GM23338 (cell line): ENCODE measurements around the gene HIP1. TPM values are rescaled to one million over a fixed set of nuclear protein-coding genes. Genes with fewer than 3 reads are reported as not detected.

Experiments used
- ATAC-seq: fragments of 200-7000 bp; cut with Tn5 transposase; 3 replicates; pipeline ENCODE4 v1.9.1; 2020
- DNase-seq: peaks from one replicate; pipeline ENCODE4 v3.0.0-alpha.2; 2015; ENCODE audit warnings: low spot score
- H2AFZ ChIP-seq: fragments of 200-600 bp; sonication (generic); 2 replicates; pipeline ENCODE4 v1.8.0; 2016; ENCODE audit warnings: antibody characterized with exemption, mild to moderate bottlenecking, moderate library complexity
- H3F3A ChIP-seq: fragments of 200-600 bp; sonication (generic); replicated peaks from 2 replicates; pipeline ENCODE4 v1.8.0; 2017; ENCODE audit warnings: antibody characterized with exemption, mixed run types, low read depth
- H3K27ac ChIP-seq: fragments of 200-600 bp; sonication (generic); 2 replicates; pipeline ENCODE4 v1.6.1; 2016; ENCODE audit warnings: low read depth
- H3K27me3 ChIP-seq: fragments of 200-600 bp; sonication (generic); 2 replicates; pipeline ENCODE4 v1.8.0; 2016; ENCODE audit warnings: mild to moderate bottlenecking, mixed run types, moderate library complexity; ENCODE audit not compliant: insufficient read depth
- H3K36me3 ChIP-seq: fragments of 200-600 bp; sonication (generic); 2 replicates; pipeline ENCODE4 v1.8.0; 2016; ENCODE audit warnings: mild to moderate bottlenecking; ENCODE audit not compliant: insufficient read depth
- H3K4me1 ChIP-seq: fragments of 200-600 bp; sonication (generic); 2 replicates; pipeline ENCODE4 v1.8.0; 2016; ENCODE audit warnings: mild to moderate bottlenecking, moderate library complexity; ENCODE audit not compliant: insufficient read depth
- H3K4me2 ChIP-seq: fragments of 200-600 bp; sonication (generic); 2 replicates; pipeline ENCODE4 v1.7.1; 2017; ENCODE audit warnings: mixed run types
- H3K4me3 ChIP-seq: fragments of 200-600 bp; sonication (generic); 2 replicates; pipeline ENCODE4 v1.6.1; 2016; ENCODE audit warnings: mixed run types
- H3K79me2 ChIP-seq: fragments of 200-600 bp; sonication (generic); replicated peaks from 2 replicates; pipeline ENCODE4 v1.8.0; 2017; ENCODE audit warnings: mild to moderate bottlenecking; ENCODE audit not compliant: insufficient read depth
- H3K9me2 ChIP-seq: fragments of 200-600 bp; sonication (generic); 2 replicates; pipeline ENCODE4 v1.8.0; 2017; ENCODE audit not compliant: insufficient read depth
- H4K20me1 ChIP-seq: fragments of 200-600 bp; sonication (generic); replicated peaks from 2 replicates; pipeline ENCODE4 v1.8.0; 2017; ENCODE audit warnings: mild to moderate bottlenecking; ENCODE audit not compliant: insufficient read depth
- H3K27ac Mint-ChIP-seq: 2 replicates; pipeline ENCODE4 v1.8.0; 2020; ENCODE audit warnings: inconsistent platforms, mild to moderate bottlenecking, moderate library complexity, mixed read lengths
- H3K27me3 Mint-ChIP-seq: 3 replicates; pipeline ENCODE4 v1.8.0; 2022; ENCODE audit warnings: low read depth, mild to moderate bottlenecking, moderate library complexity, mixed read lengths, inconsistent platforms; ENCODE audit not compliant: insufficient read depth, poor library complexity
- H3K36me3 Mint-ChIP-seq: 3 replicates; pipeline ENCODE4 v1.8.0; 2021; ENCODE audit warnings: low read depth, mild to moderate bottlenecking, inconsistent platforms, moderate library complexity, mixed read lengths
- H3K4me1 Mint-ChIP-seq: 3 replicates; pipeline ENCODE4 v1.8.0; 2020; ENCODE audit warnings: mild to moderate bottlenecking, inconsistent platforms, mixed read lengths
- H3K4me3 Mint-ChIP-seq: 3 replicates; pipeline ENCODE4 v1.8.0; 2021; ENCODE audit warnings: moderate library complexity, mild to moderate bottlenecking, inconsistent platforms, mixed read lengths
- H3K9me3 Mint-ChIP-seq: 3 replicates; pipeline ENCODE4 v1.8.0; 2020; ENCODE audit warnings: moderate library complexity, mild to moderate bottlenecking, inconsistent platforms, mixed read lengths
- EZH2 ChIP-seq: fragments of 200-600 bp; sonication (generic); IDR thresholded peaks from one replicate; pipeline ENCODE4 v1.8.0; 2017; ENCODE audit warnings: antibody characterized with exemption, mild to moderate bottlenecking, low read depth; ENCODE audit not compliant: unreplicated experiment
- JUNB ChIP-seq: IDR thresholded peaks from one replicate; pipeline ENCODE4 v1.6.1; 2016; ENCODE audit warnings: antibody characterized with exemption; ENCODE audit not compliant: unreplicated experiment
- NANOG ChIP-seq: IDR thresholded peaks from 2 replicates; pipeline ENCODE4 v1.6.1; 2016; ENCODE audit warnings: antibody characterized with exemption, borderline replicate concordance
- REST ChIP-seq: IDR thresholded peaks from one replicate; pipeline ENCODE4 v1.6.1; 2018; ENCODE audit warnings: antibody characterized with exemption; ENCODE audit not compliant: unreplicated experiment
- STAT1 ChIP-seq: IDR thresholded peaks from one replicate; pipeline ENCODE4 v1.6.1; 2016; ENCODE audit warnings: antibody characterized with exemption; ENCODE audit not compliant: unreplicated experiment
- ZNF114 ChIP-seq: fragments of 250-450 bp; sonication (Bioruptor Pico); IDR thresholded peaks from 2 replicates; pipeline ENCODE4 v1.5.0; 2020; ENCODE audit warnings: mild to moderate bottlenecking, moderate library complexity
- polyA plus RNA-seq: library from polyadenylated mRNA; unstranded; fragments of >200 nt; fragmentation: Nextera tagmentation; extraction: Ambion mirVana; gene quantifications from 2 replicates; pipeline ENCODE4 v1.2.1, GENCODE V29; 2016
- total RNA-seq: library from RNA; depleted of rRNA; stranded (reverse); fragments of >200 nt; shearing (Covaris generic); gene quantifications from 2 replicates; pipeline ENCODE4 v1.2.3, GENCODE V29; 2014
- TF ChIP-seq, protein P1 (sequence below), 2 experiments: fragments of 200-600 bp in 1 of 2; sonication (generic) in 1 of 2; conservative IDR thresholded peaks; 2 replicates each; pipeline versions ENCODE4 v1.5.1 to v1.6.1; 2016 to 2017; ENCODE audit warnings: antibody characterized with exemption in 2 of 2, low read depth in 2 of 2, mild to moderate bottlenecking in 2 of 2, moderate library complexity in 1 of 2
- TF ChIP-seq, protein P2 (sequence below): IDR thresholded peaks from 2 replicates; pipeline ENCODE4 v1.6.1; 2016; ENCODE audit warnings: antibody characterized with exemption

HIP1 gene
- total and polyA plus RNA-seq, 2 experiments from 2014 or later = 24.9 to 80.8 TPM

DNA sequence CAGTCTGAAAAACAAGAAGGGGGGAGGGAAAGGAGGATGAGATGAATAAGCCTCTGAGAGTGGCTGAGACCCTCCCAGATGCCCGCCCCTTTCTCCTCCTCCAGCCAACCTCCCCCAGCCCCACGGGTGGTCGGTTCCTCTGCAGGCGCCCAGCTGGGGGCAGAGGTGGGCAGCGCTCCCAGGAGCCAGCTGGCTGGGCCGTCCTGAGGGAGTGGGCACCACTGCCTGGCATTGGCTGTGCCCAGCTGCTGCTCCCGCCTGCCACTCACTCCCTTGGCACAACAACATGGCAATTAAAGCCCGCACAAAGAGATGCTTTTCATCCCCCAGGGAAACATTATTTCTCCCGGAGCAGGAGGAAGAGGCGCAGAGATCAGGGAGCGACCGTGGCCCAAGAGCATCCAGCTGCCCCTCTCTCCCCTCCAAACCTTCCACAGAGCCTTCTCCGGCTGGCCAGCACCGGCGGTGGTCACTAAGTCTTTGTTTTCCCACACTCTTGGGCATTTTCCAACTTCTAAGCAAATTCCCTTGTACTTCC is 139.4 kb downstream of the HIP1 start:
- Mint-ChIP-seq H3K4me1 (peaks cover 26% of the 10 kb centered on the region), H3K27ac (peak overlapping the region; percentile 84), H3K27me3 (peaks cover 6% of the 10 kb centered on the region), H3K4me3 (no peak overlapping the region; the same call in 2 of the 3 replicates), H3K9me3 (no peaks in the 10 kb centered on the region), H3K36me3 (peaks cover 53% of the 10 kb centered on the region)
- Histone ChIP-seq H2AFZ (no peak overlapping the region), H3K4me3 (peak overlapping the region; percentile 27; the same call in 1 of the 2 replicates), H3K36me3 (peaks cover 12% of the 10 kb centered on the region; the same call in 1 of the 2 replicates), H3F3A (peaks cover 14% of the 10 kb centered on the region; the same call in 1 of the 2 replicates), H3K4me2 (peak overlapping the region; percentile 71), H3K9me2 (no peaks in the 10 kb centered on the region), H3K79me2 (peaks cover 16% of the 10 kb centered on the region), H3K4me1 (peaks cover 29% of the 10 kb centered on the region), H3K27ac (peak overlapping the region; percentile 92), H4K20me1 (no peaks in the 10 kb centered on the region; the same call in 1 of the 2 replicates), H3K27me3 (no peaks in the 10 kb centered on the region; the same call in 1 of the 2 replicates)
- DNase-seq (peak; percentile 64), ATAC-seq (peak; percentile 70)
- TF ChIP-seq, protein P1, sequence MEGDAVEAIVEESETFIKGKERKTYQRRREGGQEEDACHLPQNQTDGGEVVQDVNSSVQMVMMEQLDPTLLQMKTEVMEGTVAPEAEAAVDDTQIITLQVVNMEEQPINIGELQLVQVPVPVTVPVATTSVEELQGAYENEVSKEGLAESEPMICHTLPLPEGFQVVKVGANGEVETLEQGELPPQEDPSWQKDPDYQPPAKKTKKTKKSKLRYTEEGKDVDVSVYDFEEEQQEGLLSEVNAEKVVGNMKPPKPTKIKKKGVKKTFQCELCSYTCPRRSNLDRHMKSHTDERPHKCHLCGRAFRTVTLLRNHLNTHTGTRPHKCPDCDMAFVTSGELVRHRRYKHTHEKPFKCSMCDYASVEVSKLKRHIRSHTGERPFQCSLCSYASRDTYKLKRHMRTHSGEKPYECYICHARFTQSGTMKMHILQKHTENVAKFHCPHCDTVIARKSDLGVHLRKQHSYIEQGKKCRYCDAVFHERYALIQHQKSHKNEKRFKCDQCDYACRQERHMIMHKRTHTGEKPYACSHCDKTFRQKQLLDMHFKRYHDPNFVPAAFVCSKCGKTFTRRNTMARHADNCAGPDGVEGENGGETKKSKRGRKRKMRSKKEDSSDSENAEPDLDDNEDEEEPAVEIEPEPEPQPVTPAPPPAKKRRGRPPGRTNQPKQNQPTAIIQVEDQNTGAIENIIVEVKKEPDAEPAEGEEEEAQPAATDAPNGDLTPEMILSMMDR (conservative IDR thresholded peaks at IDR 0.05; ENCODE audit: low read depth in 2 of 2) = peak in 1 of 2 experiments; percentile 23; a peak in 1 of 4 replicates
- TF ChIP-seq ZNF114 (CRISPR knock-in tag) = no peak
- TF ChIP-seq REST = no peak
- TF ChIP-seq EZH2 = no peak

DNA sequence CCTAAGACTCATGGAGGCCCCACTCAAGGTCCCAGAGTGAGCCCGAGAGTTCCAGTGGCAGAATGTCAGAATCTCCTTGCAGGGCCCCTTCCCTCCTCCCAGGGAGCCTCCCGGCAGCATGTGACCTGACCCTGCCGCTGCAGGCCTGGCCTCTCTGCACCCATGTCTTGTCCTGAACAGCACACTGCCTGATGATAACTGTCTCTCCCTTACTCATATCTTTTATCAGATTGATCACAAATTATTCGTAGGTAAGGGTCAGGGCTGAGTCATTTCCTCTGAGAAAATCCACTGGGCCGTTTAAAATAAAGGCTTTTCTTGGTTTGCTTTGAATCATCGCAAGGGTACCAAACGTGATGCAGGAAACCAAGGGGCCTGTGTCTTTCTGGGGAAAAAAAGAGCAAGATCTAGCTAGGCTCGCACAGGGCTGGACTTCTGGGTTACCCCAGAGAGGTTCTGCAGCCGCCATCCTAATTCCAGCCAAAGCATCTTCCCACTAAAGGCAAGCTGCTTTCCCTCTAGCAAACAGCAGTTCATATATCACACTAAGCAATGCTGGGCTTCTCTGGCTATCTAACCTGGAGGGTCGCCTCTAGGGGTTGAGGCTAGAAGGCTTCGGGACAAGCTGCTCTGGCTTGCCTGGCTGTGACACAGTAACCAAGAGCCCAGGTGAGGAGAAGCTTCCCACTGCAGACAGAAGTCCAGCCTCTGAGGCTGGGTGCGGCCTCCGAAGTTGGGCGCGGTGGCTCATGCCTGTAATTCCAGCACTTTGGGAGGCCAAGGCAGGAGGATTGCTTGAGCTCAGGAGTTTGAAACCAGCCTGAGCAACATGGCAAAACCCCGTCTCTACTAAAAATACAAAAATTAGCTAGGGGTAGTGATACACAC is 141.8 kb downstream of the HIP1 start:
- Histone ChIP-seq H3K4me1 (peaks cover 29% of the 10 kb centered on the region), H4K20me1 (no peaks in the 10 kb centered on the region; the same call in 1 of the 2 replicates), H3K4me3 (no peak overlapping the region), H3K9me2 (no peaks in the 10 kb centered on the region), H3K36me3 (peaks cover 12% of the 10 kb centered on the region; the same call in 1 of the 2 replicates), H3K27ac (no peak overlapping the region), H3K27me3 (no peaks in the 10 kb centered on the region; the same call in 1 of the 2 replicates), H2AFZ (no peak overlapping the region), H3K4me2 (no peak overlapping the region), H3F3A (peaks cover 14% of the 10 kb centered on the region; the same call in 1 of the 2 replicates), H3K79me2 (peaks cover 16% of the 10 kb centered on the region)
- Mint-ChIP-seq H3K27me3 (peaks cover 7% of the 10 kb centered on the region), H3K4me1 (peaks cover 23% of the 10 kb centered on the region), H3K4me3 (no peak overlapping the region), H3K9me3 (no peaks in the 10 kb centered on the region), H3K36me3 (peaks cover 55% of the 10 kb centered on the region), H3K27ac (0 out of 2 replicates have a peak overlapping the region, but pooled peaks have one; percentile 31)
- DNase-seq = no peak
- no peak for ATAC-seq
- no peak for TF ChIP-seq JUNB
- TF ChIP-seq, protein P2, sequence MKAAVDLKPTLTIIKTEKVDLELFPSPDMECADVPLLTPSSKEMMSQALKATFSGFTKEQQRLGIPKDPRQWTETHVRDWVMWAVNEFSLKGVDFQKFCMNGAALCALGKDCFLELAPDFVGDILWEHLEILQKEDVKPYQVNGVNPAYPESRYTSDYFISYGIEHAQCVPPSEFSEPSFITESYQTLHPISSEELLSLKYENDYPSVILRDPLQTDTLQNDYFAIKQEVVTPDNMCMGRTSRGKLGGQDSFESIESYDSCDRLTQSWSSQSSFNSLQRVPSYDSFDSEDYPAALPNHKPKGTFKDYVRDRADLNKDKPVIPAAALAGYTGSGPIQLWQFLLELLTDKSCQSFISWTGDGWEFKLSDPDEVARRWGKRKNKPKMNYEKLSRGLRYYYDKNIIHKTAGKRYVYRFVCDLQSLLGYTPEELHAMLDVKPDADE = no peak
- TF ChIP-seq, protein P1 (conservative IDR thresholded peaks at IDR 0.05; ENCODE audit: low read depth in 2 of 2) = no peak
- no peak for TF ChIP-seq REST
- TF ChIP-seq STAT1 = no peak
- TF ChIP-seq ZNF114 (CRISPR knock-in tag) = no peak
- no peak for TF ChIP-seq NANOG
